H1 (cell line): ENCODE data around the gene FN3KRP. TPM values are rescaled to one million over a fixed set of nuclear protein-coding genes. Genes with fewer than 3 reads are reported as not detected.

ENCODE experiments used
- ASH2L ChIP-seq: fragments of 200-600, 300-600 bp; sonication (generic); IDR thresholded peaks from one replicate; pipeline ENCODE4 v1.7.1; 2017; ENCODE audit warnings: low read length
- GTF2F1 ChIP-seq: IDR thresholded peaks from 2 replicates; pipeline ENCODE4 v1.6.1; 2012; ENCODE audit warnings: low read depth, low read length, improper control_type of control experiment, borderline replicate concordance
- JUND ChIP-seq: IDR thresholded peaks from 2 replicates; pipeline ENCODE4 v1.6.1; 2011; ENCODE audit warnings: mild to moderate bottlenecking, improper control_type of control experiment, low read length
- NANOG ChIP-seq: IDR thresholded peaks from 2 replicates; pipeline ENCODE4 v1.6.1; 2011; ENCODE audit warnings: low read length, low read depth, mild to moderate bottlenecking, inconsistent platforms; ENCODE audit not compliant: insufficient read depth, poor library complexity, severe bottlenecking
- SAP30 ChIP-seq: fragments of 300-600 bp; sonication (generic); IDR thresholded peaks from 2 replicates; pipeline ENCODE4 v1.7.1; 2012; ENCODE audit warnings: low read length, moderate library complexity, mild to moderate bottlenecking, inconsistent platforms; ENCODE audit not compliant: insufficient read depth, insufficient replicate concordance
- SIN3A ChIP-seq, 2 experiments: IDR thresholded peaks in 1 of 2; conservative IDR thresholded peaks in 1 of 2; 2 replicates each; pipeline ENCODE4 v1.6.1; 2011 to 2012; ENCODE audit warnings: low read length in 2 of 2, improper control_type of control experiment in 1 of 2, low read depth in 1 of 2, mild to moderate bottlenecking in 1 of 2
- SP2 ChIP-seq: IDR thresholded peaks from 2 replicates; pipeline ENCODE4 v1.6.1; 2012; ENCODE audit warnings: mild to moderate bottlenecking, low read length, inconsistent platforms
- ZNF274 ChIP-seq: IDR thresholded peaks from 2 replicates; pipeline ENCODE4 v1.7.0; 2012; ENCODE audit warnings: low read length, borderline replicate concordance; ENCODE audit errors: extremely low read depth
- polyA plus RNA-seq, 7 experiments: library from polyadenylated mRNA; depleted of rRNA in 3 of 7; stranded (reverse) in 5 of 7; unstranded in 2 of 7; fragments of >200 nt in 5 of 7; fragments of 200-250 nt in 2 of 7; gene quantifications; 1 replicate in 5 of 7; 2 replicates in 1 of 7; 4 replicates in 1 of 7; pipeline versions ENCODE4 v1.2.1 to v1.2.3, GENCODE V29; 2011 to 2013; ENCODE audit warnings: missing spikeins in 2 of 7, mixed read lengths in 2 of 7
- total RNA-seq: library from RNA; stranded (reverse); fragmentation: NEBNext Ultra II Directional; extraction: Animal tissue kit (Norgen Biotek cat#: 25700); gene quantifications from 2 replicates; pipeline ENCODE4 v1.2.1, GENCODE V29; 2021
- TF ChIP-seq, protein P1 (sequence below): fragments of 300-600 bp; sonication (generic); IDR thresholded peaks from 2 replicates; pipeline ENCODE4 v1.7.1; 2012; ENCODE audit warnings: low read length, moderate library complexity, mild to moderate bottlenecking, inconsistent platforms; ENCODE audit not compliant: insufficient replicate concordance

The FN3KRP gene
- total and polyA plus RNA-seq, 2 of the 8 experiments (the other 6 are each of a cell fraction or from before 2014, with no cell fraction given), result 18.1 to 21.4 TPM

DNA sequence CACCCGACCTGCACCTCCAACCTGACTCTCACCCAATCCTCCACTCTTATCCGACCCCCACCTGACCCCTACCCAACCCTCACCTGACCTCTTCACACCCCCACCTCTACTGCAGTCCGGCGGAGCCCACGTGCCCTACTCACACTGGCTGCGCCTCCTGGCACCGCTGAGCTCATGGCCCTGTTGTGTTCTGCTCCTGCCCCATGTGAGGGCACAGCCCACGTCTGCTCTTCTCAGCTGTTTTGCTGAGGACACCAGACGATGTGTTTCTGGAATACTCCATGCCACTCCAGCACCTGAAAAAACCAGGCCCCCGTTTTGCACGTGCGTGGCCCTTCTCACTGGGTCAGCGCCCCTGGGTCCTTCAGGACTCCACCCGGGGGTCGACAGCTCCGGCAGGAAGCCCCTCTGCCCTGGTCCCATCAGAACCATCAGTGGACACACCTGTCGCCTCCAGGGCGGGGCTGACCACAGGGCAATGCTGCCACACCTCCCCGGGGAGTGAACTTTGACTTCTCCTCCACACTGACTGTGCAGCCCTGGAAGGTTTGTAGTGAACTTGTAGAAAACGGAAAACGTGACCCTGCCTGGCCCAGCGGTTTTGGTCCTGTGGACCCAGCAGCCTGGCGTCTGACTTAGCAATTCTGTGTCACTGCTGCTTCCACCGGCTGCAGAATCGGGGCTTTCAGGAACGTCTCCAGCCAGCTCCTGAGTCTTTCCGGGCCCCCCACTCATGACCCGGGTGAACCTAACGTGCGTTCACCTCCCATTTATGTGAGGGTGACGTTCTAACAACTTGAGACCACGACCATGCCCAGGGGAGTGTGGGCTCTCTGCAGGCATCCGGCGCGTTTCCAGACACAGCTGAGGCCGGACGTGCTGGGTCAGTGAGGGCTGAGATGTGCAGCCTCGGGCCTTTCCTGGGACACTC, 12.3 kb upstream of the FN3KRP start (continued):
- TF ChIP-seq, protein P1, sequence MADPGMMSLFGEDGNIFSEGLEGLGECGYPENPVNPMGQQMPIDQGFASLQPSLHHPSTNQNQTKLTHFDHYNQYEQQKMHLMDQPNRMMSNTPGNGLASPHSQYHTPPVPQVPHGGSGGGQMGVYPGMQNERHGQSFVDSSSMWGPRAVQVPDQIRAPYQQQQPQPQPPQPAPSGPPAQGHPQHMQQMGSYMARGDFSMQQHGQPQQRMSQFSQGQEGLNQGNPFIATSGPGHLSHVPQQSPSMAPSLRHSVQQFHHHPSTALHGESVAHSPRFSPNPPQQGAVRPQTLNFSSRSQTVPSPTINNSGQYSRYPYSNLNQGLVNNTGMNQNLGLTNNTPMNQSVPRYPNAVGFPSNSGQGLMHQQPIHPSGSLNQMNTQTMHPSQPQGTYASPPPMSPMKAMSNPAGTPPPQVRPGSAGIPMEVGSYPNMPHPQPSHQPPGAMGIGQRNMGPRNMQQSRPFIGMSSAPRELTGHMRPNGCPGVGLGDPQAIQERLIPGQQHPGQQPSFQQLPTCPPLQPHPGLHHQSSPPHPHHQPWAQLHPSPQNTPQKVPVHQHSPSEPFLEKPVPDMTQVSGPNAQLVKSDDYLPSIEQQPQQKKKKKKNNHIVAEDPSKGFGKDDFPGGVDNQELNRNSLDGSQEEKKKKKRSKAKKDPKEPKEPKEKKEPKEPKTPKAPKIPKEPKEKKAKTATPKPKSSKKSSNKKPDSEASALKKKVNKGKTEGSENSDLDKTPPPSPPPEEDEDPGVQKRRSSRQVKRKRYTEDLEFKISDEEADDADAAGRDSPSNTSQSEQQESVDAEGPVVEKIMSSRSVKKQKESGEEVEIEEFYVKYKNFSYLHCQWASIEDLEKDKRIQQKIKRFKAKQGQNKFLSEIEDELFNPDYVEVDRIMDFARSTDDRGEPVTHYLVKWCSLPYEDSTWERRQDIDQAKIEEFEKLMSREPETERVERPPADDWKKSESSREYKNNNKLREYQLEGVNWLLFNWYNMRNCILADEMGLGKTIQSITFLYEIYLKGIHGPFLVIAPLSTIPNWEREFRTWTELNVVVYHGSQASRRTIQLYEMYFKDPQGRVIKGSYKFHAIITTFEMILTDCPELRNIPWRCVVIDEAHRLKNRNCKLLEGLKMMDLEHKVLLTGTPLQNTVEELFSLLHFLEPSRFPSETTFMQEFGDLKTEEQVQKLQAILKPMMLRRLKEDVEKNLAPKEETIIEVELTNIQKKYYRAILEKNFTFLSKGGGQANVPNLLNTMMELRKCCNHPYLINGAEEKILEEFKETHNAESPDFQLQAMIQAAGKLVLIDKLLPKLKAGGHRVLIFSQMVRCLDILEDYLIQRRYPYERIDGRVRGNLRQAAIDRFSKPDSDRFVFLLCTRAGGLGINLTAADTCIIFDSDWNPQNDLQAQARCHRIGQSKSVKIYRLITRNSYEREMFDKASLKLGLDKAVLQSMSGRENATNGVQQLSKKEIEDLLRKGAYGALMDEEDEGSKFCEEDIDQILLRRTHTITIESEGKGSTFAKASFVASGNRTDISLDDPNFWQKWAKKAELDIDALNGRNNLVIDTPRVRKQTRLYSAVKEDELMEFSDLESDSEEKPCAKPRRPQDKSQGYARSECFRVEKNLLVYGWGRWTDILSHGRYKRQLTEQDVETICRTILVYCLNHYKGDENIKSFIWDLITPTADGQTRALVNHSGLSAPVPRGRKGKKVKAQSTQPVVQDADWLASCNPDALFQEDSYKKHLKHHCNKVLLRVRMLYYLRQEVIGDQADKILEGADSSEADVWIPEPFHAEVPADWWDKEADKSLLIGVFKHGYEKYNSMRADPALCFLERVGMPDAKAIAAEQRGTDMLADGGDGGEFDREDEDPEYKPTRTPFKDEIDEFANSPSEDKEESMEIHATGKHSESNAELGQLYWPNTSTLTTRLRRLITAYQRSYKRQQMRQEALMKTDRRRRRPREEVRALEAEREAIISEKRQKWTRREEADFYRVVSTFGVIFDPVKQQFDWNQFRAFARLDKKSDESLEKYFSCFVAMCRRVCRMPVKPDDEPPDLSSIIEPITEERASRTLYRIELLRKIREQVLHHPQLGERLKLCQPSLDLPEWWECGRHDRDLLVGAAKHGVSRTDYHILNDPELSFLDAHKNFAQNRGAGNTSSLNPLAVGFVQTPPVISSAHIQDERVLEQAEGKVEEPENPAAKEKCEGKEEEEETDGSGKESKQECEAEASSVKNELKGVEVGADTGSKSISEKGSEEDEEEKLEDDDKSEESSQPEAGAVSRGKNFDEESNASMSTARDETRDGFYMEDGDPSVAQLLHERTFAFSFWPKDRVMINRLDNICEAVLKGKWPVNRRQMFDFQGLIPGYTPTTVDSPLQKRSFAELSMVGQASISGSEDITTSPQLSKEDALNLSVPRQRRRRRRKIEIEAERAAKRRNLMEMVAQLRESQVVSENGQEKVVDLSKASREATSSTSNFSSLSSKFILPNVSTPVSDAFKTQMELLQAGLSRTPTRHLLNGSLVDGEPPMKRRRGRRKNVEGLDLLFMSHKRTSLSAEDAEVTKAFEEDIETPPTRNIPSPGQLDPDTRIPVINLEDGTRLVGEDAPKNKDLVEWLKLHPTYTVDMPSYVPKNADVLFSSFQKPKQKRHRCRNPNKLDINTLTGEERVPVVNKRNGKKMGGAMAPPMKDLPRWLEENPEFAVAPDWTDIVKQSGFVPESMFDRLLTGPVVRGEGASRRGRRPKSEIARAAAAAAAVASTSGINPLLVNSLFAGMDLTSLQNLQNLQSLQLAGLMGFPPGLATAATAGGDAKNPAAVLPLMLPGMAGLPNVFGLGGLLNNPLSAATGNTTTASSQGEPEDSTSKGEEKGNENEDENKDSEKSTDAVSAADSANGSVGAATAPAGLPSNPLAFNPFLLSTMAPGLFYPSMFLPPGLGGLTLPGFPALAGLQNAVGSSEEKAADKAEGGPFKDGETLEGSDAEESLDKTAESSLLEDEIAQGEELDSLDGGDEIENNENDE, result no peak
- TF ChIP-seq ASH2L, result no peak
- no peak for TF ChIP-seq SAP30
- no peak for TF ChIP-seq NANOG
- no peak for TF ChIP-seq ZNF274
- TF ChIP-seq SIN3A (conservative IDR thresholded peaks at IDR 0.05 in 1 of 2, IDR thresholded peaks at IDR 0.05 in 1 of 2; ENCODE audit: low read depth in 1 of 2, low read length in 2 of 2), result no peak
- TF ChIP-seq GTF2F1, result no peak
- TF ChIP-seq SP2, result no peak
- no peak for TF ChIP-seq JUND
